Activated CD8-positive, alpha-beta T cell treated with anti-CD3 and anti-CD28 coated beads, Interleukin-2, amount 10 ng/mL, durations not matched to agents 7 days and 5 days (primary cell): ENCODE measurements around the gene PROSER3. TPM values are rescaled to one million over a fixed set of nuclear protein-coding genes. Genes with fewer than 3 reads are reported as not detected.

Experiments
- ATAC-seq: fragments of 150-1000 bp; cut with Tn5 transposase; one replicate; pipeline ENCODE4 v1.10.0; 2021; ENCODE audit warnings: moderate library complexity
- CTCF ChIA-PET: fragments of 350-600 bp; sonication (Branson Sonifier 250); formaldehyde crosslinking; loops from one replicate; lab custom pipeline; 2021; ENCODE audit warnings: antibody characterized with exemption; lab: Charles Lee
- POLR2A ChIA-PET: fragments of 350-600 bp; sonication (Branson Sonifier 250); formaldehyde crosslinking; loops from one replicate; lab custom pipeline; 2021; ENCODE audit warnings: antibody characterized with exemption; lab: Charles Lee
- DNase-seq: peaks from one replicate; pipeline ENCODE4 v3.0.0-alpha.2; 2020
- H3K27ac Mint-ChIP-seq: one replicate; pipeline ENCODE4 v1.8.0; 2021; ENCODE audit warnings: mild to moderate bottlenecking, mixed read lengths
- H3K27me3 Mint-ChIP-seq: one replicate; pipeline ENCODE4 v1.8.0; 2021; ENCODE audit warnings: low read depth, mixed read lengths
- H3K36me3 Mint-ChIP-seq: one replicate; pipeline ENCODE4 v1.8.0; 2021; ENCODE audit warnings: low read depth, mixed read lengths
- H3K4me1 Mint-ChIP-seq: one replicate; pipeline ENCODE4 v1.8.0; 2021; ENCODE audit warnings: low read depth, mixed read lengths
- H3K4me3 Mint-ChIP-seq: one replicate; pipeline ENCODE4 v1.8.0; 2021; ENCODE audit warnings: mild to moderate bottlenecking, mixed read lengths
- H3K9me3 Mint-ChIP-seq: one replicate; pipeline ENCODE4 v1.8.0; 2022; ENCODE audit warnings: mixed read lengths; ENCODE audit not compliant: insufficient read depth
- total RNA-seq, 2 experiments: library from RNA; stranded (reverse); gene quantifications; one replicate each; pipeline ENCODE4 v1.2.3, GENCODE V29; 2021

Gene PROSER3
- total RNA-seq, 2 experiments from 2014 or later: 48.0 to 54.6 TPM

DNA sequence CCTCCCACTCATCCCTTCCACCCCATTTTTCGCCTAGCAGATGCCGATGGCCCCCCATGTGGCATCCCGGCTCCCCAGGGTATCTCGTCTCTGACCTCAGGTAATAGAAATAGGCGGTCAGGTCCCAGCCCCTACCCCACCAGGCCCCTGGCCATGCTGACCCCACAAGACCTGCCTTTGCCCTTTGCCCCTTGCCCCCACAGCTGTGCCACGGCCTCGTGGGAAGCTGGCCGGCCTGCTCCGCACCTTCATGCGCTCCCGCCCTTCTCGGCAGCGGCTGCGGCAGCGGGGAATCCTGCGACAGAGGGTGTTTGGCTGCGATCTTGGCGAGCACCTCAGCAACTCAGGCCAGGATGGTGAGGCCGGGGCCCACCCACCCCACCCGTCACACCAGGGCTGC, 22.7 kb downstream of the PROSER3 start:
- DNase-seq (no peak), ATAC-seq (no peak)
- Mint-ChIP-seq H3K27ac (no peak overlapping the region), H3K4me3 (no peak overlapping the region), H3K27me3 (no peaks in the 10 kb centered on the region), H3K36me3 (peaks cover 31% of the 10 kb centered on the region), H3K4me1 (peaks cover 16% of the 10 kb centered on the region), H3K9me3 (no peaks in the 10 kb centered on the region)
- ChIA-PET POLR2A (no interaction called here), CTCF (no interaction called here)

DNA sequence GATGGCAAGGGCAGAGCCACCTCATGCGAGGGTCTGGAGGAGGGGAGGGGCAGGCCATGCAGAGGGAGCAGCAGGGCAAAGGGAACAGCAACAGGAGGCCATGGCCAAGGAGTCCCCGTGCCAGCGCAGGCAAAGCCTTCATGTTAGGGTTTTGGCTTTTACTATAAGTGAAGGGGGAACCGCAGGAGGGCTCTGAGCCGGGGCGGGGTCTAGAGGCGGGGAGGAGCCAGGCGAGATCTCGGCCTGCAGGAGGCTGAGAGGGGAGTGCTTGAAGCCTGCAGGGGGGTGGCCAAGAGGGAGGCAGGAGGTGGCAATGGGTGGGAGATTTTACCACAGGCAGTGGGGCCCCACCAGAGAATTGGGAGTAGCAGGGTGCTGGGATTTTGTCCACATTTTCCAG, 23.7 kb downstream of the PROSER3 start:
- H3K9me3 Mint-ChIP-seq: no peaks in the 10 kb centered on the region
- ChIA-PET POLR2A (no interaction called here), CTCF (no interaction called here)
- DNase-seq: no peak
- no peaks in the 10 kb centered on the region for H3K27me3 Mint-ChIP-seq
- peaks cover 31% of the 10 kb centered on the region for H3K36me3 Mint-ChIP-seq
- no peak overlapping the region for H3K4me3 Mint-ChIP-seq
- no peak for ATAC-seq
- peaks cover 9% of the 10 kb centered on the region for H3K4me1 Mint-ChIP-seq
- H3K27ac Mint-ChIP-seq: no peak overlapping the region

DNA sequence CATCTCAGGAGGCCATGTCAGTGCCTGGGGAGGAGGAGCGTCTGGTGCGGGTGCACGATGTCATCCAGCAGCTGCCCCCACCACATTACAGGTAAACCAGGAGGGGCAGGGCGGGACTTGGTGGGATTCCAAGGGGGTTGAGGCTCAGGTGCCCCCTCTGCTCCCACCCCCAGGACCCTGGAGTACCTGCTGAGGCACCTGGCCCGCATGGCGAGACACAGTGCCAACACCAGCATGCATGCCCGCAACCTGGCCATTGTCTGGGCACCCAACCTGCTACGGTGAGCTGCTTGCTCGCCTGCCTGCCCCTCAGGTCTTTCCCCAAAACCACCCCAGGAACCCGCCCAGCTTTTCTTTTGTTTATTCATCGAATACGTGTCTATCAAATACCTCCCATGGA, 24.6 kb downstream of the PROSER3 start:
- ATAC-seq (no peak), DNase-seq (no peak)
- Mint-ChIP-seq H3K27me3 (no peaks in the 10 kb centered on the region), H3K9me3 (no peaks in the 10 kb centered on the region), H3K4me3 (no peak overlapping the region), H3K4me1 (no peaks in the 10 kb centered on the region), H3K27ac (no peak overlapping the region), H3K36me3 (peaks cover 28% of the 10 kb centered on the region)
- ChIA-PET CTCF (no interaction called here), POLR2A (no interaction called here)

DNA sequence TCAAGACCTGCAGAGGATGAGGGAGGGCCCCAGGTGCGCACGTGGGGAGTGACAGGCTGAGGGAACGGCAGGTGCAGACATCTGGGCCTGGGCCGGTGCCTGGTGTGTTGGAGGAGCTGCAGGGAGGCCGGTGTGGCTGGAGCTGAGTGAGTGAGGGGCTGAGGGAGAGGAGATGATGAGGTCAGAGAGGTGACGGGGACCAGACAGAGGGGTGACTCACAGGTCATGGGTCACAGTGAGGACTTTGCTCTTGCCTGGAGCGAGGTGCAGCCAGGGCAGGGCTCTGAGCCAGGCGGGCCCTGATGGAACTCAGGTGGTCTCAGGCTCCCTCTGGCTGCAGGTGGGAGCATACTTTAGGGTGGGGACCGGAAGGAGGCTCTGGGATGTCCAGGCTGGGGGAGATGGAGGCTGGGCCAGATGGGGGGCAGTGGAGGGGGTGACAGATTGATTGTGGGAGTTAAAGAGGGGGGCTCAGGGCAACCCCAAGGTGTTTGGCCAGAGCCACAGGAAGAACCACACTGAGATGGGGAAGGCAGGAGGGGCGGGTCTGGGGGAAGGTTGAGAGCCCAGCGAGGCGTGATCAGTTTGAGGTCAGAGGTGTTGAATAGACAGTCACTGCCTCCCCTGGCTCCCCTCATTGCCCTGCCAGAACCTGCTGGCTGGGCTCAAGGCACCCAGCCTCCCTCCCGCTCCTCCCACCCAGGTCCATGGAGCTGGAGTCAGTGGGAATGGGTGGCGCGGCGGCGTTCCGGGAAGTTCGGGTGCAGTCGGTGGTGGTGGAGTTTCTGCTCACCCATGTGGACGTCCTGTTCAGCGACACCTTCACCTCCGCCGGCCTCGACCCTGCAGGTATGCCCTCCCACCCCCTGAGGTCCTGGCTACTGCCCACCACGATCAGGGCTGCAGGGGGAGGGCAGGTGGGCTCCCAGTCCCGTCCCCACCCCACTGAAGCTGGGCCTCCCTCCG, 25.8 kb downstream of the PROSER3 start:
- Mint-ChIP-seq H3K27ac (no peak overlapping the region), H3K27me3 (no peaks in the 10 kb centered on the region), H3K9me3 (no peaks in the 10 kb centered on the region), H3K4me1 (no peaks in the 10 kb centered on the region), H3K4me3 (no peak overlapping the region), H3K36me3 (peaks cover 26% of the 10 kb centered on the region)
- DNase-seq (no peak), ATAC-seq (no peak)
- ChIA-PET POLR2A (no interaction called here), CTCF (no interaction called here)

DNA sequence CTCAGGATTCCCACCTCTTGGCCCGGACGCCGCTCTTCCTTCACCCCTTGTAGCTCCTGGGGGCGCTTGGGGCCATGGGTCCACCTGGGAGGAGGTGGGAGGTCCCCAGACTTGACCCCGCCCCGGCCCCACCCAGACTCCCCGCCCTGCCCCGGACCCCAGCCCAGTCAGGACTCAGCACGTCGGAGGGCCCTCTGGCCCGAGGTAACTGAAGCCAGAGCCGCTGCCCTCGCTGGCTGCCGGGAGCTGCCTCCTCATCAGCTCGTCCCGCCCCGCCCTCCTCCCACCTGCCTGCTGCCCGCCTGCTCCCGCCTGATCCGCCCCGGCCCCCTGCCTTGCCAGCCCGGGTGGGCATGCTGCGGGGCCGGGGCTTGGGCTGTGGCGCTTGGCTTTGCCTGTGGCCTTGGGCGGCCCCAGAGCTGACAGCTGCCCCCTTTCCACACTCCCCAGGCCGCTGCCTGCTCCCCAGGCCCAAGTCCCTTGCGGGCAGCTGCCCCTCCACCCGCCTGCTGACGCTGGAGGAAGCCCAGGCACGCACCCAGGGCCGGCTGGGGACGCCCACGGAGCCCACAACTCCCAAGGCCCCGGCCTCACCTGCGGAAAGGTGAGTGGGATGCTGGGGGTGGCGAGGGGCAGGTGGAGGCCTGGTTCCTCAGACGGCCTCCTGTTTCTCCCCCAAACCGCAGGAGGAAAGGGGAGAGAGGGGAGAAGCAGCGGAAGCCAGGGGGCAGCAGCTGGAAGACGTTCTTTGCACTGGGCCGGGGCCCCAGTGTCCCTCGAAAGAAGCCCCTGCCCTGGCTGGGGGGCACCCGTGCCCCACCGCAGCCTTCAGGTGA, 26.7 kb downstream of the PROSER3 start:
- CTCF ChIA-PET: no interaction called here
- POLR2A ChIA-PET: no interaction called here
- no peaks in the 10 kb centered on the region for H3K27me3 Mint-ChIP-seq

DNA sequence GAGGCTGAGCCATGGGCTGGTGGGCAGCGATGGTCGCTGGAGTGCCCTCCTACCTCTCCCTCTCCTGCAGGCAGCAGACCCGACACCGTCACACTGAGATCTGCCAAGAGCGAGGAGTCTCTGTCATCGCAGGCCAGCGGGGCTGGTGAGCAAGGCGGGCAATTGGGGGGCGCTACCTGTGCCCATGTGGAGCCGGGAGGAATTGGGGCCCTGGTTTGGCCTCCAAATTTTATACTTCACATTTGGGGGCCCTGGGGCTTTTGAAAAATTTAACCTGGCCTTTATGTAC, 27.3 kb downstream of the PROSER3 start:
- H3K27me3 Mint-ChIP-seq: no peaks in the 10 kb centered on the region
- no peak overlapping the region for H3K4me3 Mint-ChIP-seq
- ATAC-seq (no peak), DNase-seq (no peak)
- ChIA-PET POLR2A (no interaction called here), CTCF (no interaction called here)
- no peak overlapping the region for H3K27ac Mint-ChIP-seq
- no peaks in the 10 kb centered on the region for H3K9me3 Mint-ChIP-seq
- H3K36me3 Mint-ChIP-seq: peaks cover 17% of the 10 kb centered on the region
- no peaks in the 10 kb centered on the region for H3K4me1 Mint-ChIP-seq

More for the DNA sequence above, 26.7 kb downstream of the PROSER3 start:
- H3K36me3 Mint-ChIP-seq: peaks cover 20% of the 10 kb centered on the region
- no peak for DNase-seq
- H3K4me1 Mint-ChIP-seq: no peaks in the 10 kb centered on the region
- no peak for ATAC-seq
- H3K27ac Mint-ChIP-seq: no peak overlapping the region
- no peaks in the 10 kb centered on the region for H3K9me3 Mint-ChIP-seq
- H3K4me3 Mint-ChIP-seq: no peak overlapping the region

DNA sequence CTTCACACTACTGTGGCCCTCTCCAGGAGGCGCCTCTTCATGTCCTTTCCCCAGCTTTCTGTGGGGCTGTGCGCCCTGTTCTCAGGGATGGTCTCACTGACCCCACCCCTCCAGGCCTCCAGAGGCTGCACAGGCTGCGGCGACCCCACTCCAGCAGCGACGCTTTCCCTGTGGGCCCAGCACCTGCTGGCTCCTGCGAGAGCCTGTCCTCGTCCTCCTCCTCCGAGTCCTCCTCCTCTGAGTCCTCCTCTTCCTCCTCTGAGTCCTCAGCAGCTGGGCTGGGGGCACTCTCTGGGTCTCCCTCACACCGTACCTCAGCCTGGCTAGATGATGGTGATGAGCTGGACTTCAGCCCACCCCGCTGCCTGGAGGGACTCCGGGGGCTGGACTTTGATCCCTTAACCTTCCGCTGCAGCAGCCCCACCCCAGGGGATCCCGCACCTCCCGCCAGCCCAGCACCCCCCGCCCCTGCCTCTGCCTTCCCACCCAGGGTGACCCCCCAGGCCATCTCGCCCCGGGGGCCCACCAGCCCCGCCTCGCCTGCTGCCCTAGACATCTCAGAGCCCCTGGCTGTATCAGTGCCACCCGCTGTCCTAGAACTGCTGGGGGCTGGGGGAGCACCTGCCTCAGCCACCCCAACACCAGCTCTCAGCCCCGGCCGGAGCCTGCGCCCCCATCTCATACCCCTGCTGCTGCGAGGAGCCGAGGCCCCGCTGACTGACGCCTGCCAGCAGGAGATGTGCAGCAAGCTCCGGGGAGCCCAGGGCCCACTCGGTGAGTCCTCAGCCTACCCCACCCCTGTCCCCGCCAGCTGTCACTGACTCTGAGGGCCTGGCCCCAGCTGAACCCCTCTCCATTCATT, 28.6 kb downstream of the PROSER3 start:
- ChIA-PET CTCF (no interaction called here), POLR2A (interaction anchor here (0.6 to 0.8 kb wide), 2 partner anchors 14 to 41 kb away, joined by 3 read pairs; partner anchors contain the start of genes PSENEN and U2AF1L4)
- ATAC-seq (no peak), DNase-seq (no peak)
- Mint-ChIP-seq H3K9me3 (no peaks in the 10 kb centered on the region), H3K27ac (no peak overlapping the region), H3K36me3 (peaks cover 11% of the 10 kb centered on the region), H3K27me3 (no peaks in the 10 kb centered on the region), H3K4me1 (no peaks in the 10 kb centered on the region), H3K4me3 (no peak overlapping the region)

DNA sequence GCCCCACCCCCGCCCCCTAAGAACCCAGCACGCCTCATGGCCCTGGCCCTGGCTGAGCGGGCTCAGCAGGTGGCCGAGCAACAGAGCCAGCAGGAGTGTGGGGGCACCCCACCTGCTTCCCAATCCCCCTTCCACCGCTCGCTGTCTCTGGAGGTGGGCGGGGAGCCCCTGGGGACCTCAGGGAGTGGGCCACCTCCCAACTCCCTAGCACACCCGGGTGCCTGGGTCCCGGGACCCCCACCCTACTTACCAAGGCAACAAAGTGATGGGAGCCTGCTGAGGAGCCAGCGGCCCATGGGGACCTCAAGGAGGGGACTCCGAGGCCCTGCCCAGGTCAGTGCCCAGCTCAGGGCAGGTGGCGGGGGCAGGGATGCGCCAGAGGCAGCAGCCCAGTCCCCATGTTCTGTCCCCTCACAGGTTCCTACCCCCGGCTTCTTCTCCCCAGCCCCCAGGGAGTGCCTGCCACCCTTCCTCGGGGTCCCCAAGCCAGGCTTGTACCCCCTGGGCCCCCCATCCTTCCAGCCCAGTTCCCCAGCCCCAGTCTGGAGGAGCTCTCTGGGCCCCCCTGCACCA, 29.3 kb downstream of the PROSER3 start:
- ChIA-PET POLR2A (no interaction called here), CTCF (no interaction called here)
- H3K9me3 Mint-ChIP-seq: no peaks in the 10 kb centered on the region
- no peak overlapping the region for H3K4me3 Mint-ChIP-seq
- H3K27ac Mint-ChIP-seq: no peak overlapping the region
- peaks cover 8% of the 10 kb centered on the region for H3K36me3 Mint-ChIP-seq
- H3K27me3 Mint-ChIP-seq: no peaks in the 10 kb centered on the region
- no peak for DNase-seq
- ATAC-seq: no peak
- no peaks in the 10 kb centered on the region for H3K4me1 Mint-ChIP-seq

DNA sequence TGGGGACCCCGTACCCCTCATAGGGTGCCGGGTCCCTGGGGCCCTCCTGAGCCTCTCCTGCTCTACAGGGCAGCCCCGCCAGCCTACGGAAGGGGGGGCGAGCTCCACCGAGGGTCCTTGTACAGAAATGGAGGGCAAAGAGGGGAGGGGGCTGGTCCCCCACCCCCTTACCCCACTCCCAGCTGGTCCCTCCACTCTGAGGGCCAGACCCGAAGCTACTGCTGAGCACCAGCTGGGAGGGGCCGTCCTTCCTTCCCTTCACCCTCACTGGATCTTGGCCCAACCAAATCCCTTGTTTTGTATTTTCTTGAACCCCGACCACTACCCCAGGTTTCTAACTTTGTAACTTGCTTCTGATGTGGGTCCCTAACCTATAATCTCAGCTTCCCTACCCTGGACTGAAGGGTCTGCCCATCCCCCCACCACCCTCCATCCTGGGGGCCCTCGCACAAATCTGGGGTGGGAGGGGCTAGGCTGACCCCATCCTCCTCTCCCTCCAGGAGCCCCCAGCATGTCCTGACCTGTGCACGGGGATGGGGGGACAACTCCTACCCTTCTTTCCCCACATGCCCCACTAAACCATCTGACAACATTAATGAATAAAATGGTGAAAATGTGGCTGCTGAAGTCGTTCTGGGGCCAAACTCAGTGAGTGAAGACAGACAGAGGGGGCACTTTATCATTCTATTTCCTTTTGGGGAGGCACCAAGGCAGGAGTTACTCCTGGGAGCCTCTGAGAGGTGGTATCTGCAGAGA, 30.4 kb downstream of the PROSER3 start:
- POLR2A ChIA-PET: no interaction called here
- H3K36me3 Mint-ChIP-seq: peaks cover under 1% of the 10 kb centered on the region
- DNase-seq (no peak), ATAC-seq (no peak)
- peaks cover 3% of the 10 kb centered on the region for H3K27me3 Mint-ChIP-seq
- no peaks in the 10 kb centered on the region for H3K4me1 Mint-ChIP-seq
- CTCF ChIA-PET: interaction anchor here (1.8 kb wide), 1 partner anchor 31 kb away, joined by 4 read pairs; no protein-coding TSS in a partner anchor
- H3K27ac Mint-ChIP-seq: no peak overlapping the region
- H3K4me3 Mint-ChIP-seq: no peak overlapping the region
- H3K9me3 Mint-ChIP-seq: no peaks in the 10 kb centered on the region

DNA sequence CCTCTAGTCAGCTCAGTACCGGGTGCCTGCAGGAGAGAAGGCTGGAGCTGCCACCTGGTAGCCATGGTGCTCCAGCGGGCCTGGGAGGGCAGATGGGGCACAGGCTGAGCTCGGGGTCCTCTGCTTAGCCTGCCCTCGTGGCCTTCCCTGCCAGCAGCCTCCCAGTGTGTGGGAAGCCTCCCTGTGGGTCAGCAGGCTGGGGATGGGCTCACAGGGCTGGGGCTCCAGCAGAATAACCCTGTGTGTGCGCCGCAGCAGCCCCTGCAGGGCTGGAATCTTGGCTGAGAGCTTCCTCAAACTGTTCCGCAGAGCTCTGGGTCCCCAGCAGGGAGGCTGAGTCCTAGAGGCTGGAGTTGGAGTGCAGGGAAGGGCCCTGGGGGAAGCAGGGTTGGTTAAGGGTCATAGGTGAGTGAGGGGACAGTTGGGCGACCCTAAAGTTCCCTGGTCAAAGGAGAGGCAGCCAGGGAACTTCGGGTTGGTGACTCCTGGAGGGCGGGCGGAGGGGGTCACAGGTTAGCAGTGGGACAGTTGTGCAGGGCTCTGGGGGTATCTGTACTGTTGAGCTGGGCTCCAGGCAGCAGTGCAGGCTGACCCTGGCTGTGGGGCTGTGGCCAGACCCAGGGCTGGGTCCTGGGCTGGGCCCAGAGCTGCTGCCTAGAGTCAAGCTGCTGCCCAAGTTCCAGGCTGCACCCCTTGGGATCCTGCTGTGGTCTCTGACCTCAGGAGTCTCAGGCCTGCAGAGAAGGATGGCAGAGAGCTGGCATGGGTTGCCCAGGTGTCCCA, 31.4 kb downstream of the PROSER3 start:
- no peaks in the 10 kb centered on the region for H3K36me3 Mint-ChIP-seq

More for the DNA sequence above, 31.4 kb downstream of the PROSER3 start:
- Mint-ChIP-seq H3K9me3 (no peaks in the 10 kb centered on the region), H3K27ac (no peak overlapping the region), H3K27me3 (peaks cover 3% of the 10 kb centered on the region), H3K4me3 (no peak overlapping the region), H3K4me1 (no peaks in the 10 kb centered on the region)
- DNase-seq: no peak
- CTCF ChIA-PET: interaction anchor here (1.8 kb wide), 1 partner anchor 30 kb away, joined by 4 read pairs; no protein-coding TSS in a partner anchor
- ATAC-seq: no peak
- POLR2A ChIA-PET: no interaction called here
